RWPE1 (cell line): ENCODE measurements around the gene ARHGEF26.

Experiments
- CTCF ChIA-PET: fragments of 350-600 bp; sonication (Branson Sonifier 250); formaldehyde crosslinking; extraction: SDS; loops from one replicate; lab custom pipeline; 2021; lab: Yijun Ruan, JAX
- POLR2A ChIA-PET: fragments of 400-600 bp; formaldehyde crosslinking; extraction: SDS; loops from one replicate; lab custom pipeline; 2020; ENCODE audit warnings: antibody characterized with exemption; ENCODE audit not compliant: low non-redundant PET; lab: Yijun Ruan, JAX
- DNase-seq: peaks from one replicate; pipeline ENCODE4 v3.0.0; 2012; ENCODE audit warnings: low spot score
- H3K27ac ChIP-seq: fragments of 450-650 bp; 2 replicates; pipeline ENCODE4 v1.5.1; 2017
- CTCF ChIP-seq: fragments of 450-650 bp; conservative IDR thresholded peaks from 2 replicates; pipeline ENCODE4 v1.5.1; 2017; ENCODE audit warnings: low read depth, mild to moderate bottlenecking

Gene ARHGEF26

DNA sequence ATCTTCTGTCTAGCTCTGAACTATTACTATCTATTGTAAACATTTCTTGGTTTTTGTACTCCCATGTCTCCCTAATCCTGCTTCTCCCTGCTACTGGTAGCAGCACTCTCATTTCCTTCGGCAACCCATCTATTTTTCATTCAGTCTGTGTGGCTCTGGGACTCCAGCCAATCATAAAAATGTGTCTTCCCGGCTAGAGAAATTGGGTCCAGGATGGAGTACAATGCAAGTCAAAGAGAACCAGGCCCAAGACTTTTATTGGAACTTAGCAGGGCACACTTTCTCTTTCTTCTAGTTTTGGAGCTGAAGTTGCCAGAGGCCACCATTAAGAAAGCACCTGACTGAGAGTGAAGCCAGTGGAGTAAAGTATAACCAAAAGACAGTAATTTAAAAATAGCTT, 22.8 kb upstream of the ARHGEF26 start:
- DNase-seq: no peak
- POLR2A ChIA-PET: no interaction called here
- CTCF ChIA-PET: interaction anchor here (1.5 kb wide), 1 partner anchor 155 kb away, joined by 5 read pairs; no protein-coding TSS in a partner anchor

GRCh38 chr3:154100556-154100955, 20.6 kb upstream of the ARHGEF26 start:
- no peak overlapping the region for H3K27ac ChIP-seq
- no peak for DNase-seq
- POLR2A ChIA-PET: no interaction called here
- no peak for TF ChIP-seq CTCF
- CTCF ChIA-PET: no interaction called here

More for the DNA sequence above, 22.8 kb upstream of the ARHGEF26 start:
- no peak overlapping the region for H3K27ac ChIP-seq
- no peak for TF ChIP-seq CTCF

DNA sequence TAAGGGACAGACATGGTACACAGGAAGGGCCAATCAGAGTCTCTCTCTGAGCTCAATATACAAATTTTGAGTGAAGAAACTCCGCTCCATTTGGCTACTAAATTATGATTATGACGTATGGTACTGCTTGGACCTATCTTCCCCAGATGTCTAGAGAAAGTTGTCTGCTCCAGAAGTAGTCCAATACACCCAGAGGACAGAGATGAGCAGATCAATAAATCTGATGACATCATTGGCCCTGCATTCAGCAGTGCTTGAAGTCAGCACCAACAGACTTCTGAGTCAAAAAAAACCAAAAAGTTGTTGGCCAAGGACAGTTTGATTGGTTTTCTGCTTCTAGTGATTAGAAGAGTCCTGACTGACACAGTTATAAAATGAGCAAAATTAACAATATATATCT, 19.9 kb upstream of the ARHGEF26 start:
- CTCF ChIA-PET: no interaction called here
- POLR2A ChIA-PET: no interaction called here
- DNase-seq: no peak
- no peak for TF ChIP-seq CTCF
- H3K27ac ChIP-seq: no peak overlapping the region

DNA sequence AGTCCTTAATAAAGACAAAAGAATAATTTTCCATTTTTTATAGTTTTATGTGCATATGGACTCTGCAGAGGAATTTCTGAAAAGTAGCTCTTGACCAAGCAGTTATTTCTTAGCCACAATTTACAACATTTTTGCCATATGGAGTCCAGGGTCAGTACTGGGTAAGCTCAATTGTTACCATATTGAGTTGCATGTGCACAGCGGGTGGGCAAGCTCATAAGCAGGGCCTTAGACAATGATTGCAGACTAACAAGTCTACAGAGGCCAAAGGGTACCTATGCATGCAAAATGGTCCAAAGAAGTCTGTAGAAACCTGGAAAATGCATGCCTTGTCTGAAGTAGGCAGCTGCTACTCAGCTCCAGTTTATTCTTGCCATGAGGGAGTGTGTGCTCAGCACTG, 19.0 kb upstream of the ARHGEF26 start:
- CTCF ChIA-PET: no interaction called here
- no peak for DNase-seq
- POLR2A ChIA-PET: no interaction called here
- H3K27ac ChIP-seq: no peak overlapping the region
- no peak for TF ChIP-seq CTCF

- no peak overlapping the region for H3K27ac ChIP-seq
- POLR2A ChIA-PET: no interaction called here
- CTCF ChIA-PET: interaction anchor here (0.6 kb wide), 1 partner anchor 1661 kb away, joined by 3 read pairs; no protein-coding TSS in a partner anchor
- TF ChIP-seq CTCF: no peak
- DNase-seq: no peak
These were observed 15.8 kb upstream of the ARHGEF26 start for GRCh38 chr3:154105218-154105975.

DNA sequence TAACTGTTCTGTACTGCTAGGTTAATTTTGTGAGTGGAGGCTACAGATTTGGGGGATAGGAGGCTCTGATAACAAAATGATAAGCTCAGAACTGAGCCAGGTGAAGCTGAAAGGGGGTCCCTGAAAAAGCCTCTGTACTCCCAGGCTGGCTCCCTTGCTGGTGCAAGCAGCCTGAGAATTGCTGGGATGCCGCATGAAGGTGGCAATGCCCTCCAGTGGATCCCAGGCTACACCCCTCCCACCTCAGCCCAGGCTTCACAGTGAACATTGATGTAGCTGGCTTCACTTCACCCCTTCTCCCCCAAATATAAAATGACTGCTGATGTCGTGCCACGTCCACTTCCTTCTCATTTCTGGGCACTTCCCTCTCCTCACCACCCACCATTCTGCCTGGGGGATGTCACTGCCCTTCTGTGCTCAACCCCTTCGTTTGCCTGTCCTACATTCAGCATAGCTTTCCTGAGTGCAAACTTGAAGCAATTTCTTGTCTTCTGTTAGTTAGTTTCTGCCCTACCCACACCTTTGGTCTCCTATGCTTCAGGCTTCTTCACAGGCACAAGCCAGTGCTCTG, 9.7 kb upstream of the ARHGEF26 start:
- POLR2A ChIA-PET: no interaction called here
- CTCF ChIA-PET: no interaction called here
- H3K27ac ChIP-seq: no peak overlapping the region
- TF ChIP-seq CTCF: no peak
- DNase-seq: no peak
